ENCODE data around the gene FBRS.
A peak's percentile ranks its signal among the peaks of the same experiment; 100 is the strongest.
"Not testable (repeated sequence)": the region's sequence is repeated elsewhere in the genome, so short reads cannot be mapped to it uniquely, and the experiment has no call there.

FBRS gene

GRCh38 chr16:30698816-30699614 is 40.8 kb downstream of the FBRS start, which contains the start of gene SRCAP:
Gene SRCAP, plus strand, starts transcription at chr16:30699171. Its CDS starts 1,654 bp downstream, at chr16:30700825.
- DNase-seq (ENCODE audit: low spot score) = peak; percentile 81

GRCh38 chr16:30699615-30700099 is 41.4 kb downstream of the FBRS start:
- no peak for DNase-seq (ENCODE audit: low spot score)

GRCh38 chr16:30700491-30700890 is 42.3 kb downstream of the FBRS start:
- DNase-seq (ENCODE audit: low spot score) = no peak

GRCh38 chr16:30700971-30701370 is 42.7 kb downstream of the FBRS start:
- DNase-seq (ENCODE audit: low spot score) = no peak

- not testable (repeated sequence) for DNase-seq (ENCODE audit: low spot score)
Measured at GRCh38 chr16:30703071-30703470, 44.8 kb downstream of the FBRS start.

- DNase-seq (ENCODE audit: low spot score) = no peak
Measured at GRCh38 chr16:30703971-30704370, 45.7 kb downstream of the FBRS start.

- no peak for DNase-seq (ENCODE audit: low spot score)
Measured at GRCh38 chr16:30706046-30706445, 47.8 kb downstream of the FBRS start.

GRCh38 chr16:30710971-30711370 is 52.7 kb downstream of the FBRS start:
- no peak for DNase-seq (ENCODE audit: low spot score)

- DNase-seq (ENCODE audit: low spot score) = no peak
Measured at GRCh38 chr16:30711712-30712111, 53.5 kb downstream of the FBRS start.

GRCh38 chr16:30715750-30716445 is 57.7 kb downstream of the FBRS start:
- DNase-seq (ENCODE audit: low spot score) = no peak

- no peak for DNase-seq (ENCODE audit: low spot score)
Measured at GRCh38 chr16:30720086-30720485, 61.9 kb downstream of the FBRS start.
